ENCODE data around the gene TPRX2.
A peak's percentile ranks its signal among the peaks of the same experiment; 100 is the strongest.
"Not testable (repeated sequence)": the region's sequence is repeated elsewhere in the genome, so short reads cannot be mapped to it uniquely, and the experiment has no call there.

TPRX2 gene

DNA sequence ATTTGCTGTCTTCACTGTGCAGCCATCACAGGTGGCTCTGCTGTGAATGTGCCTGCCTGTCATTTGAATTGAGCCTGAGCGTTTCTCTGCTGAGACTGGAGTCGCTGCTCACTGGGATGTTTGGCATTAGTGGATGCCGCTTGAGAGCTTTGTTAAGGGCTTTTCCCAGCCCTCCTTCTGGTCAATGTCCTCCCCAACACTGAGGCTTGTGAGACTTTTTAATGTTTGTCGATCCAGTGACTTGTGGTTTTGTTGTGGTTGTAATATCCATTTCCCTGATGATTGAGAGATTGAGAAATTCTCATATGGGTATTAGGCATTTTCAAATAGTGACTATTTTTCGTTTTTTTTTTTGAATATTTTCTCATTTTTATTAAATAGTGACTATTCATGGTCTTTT, 2.6 kb downstream of the TPRX2 start:
- in situ Hi-C loops (cut with HindIII; ENCODE audit: low sequenced_read_pairs): no loop called here
- no peak overlapping the region for H3K4me3 ChIP-seq (ENCODE audit: low read depth, low read length)
- TF ChIP-seq, protein P1, sequence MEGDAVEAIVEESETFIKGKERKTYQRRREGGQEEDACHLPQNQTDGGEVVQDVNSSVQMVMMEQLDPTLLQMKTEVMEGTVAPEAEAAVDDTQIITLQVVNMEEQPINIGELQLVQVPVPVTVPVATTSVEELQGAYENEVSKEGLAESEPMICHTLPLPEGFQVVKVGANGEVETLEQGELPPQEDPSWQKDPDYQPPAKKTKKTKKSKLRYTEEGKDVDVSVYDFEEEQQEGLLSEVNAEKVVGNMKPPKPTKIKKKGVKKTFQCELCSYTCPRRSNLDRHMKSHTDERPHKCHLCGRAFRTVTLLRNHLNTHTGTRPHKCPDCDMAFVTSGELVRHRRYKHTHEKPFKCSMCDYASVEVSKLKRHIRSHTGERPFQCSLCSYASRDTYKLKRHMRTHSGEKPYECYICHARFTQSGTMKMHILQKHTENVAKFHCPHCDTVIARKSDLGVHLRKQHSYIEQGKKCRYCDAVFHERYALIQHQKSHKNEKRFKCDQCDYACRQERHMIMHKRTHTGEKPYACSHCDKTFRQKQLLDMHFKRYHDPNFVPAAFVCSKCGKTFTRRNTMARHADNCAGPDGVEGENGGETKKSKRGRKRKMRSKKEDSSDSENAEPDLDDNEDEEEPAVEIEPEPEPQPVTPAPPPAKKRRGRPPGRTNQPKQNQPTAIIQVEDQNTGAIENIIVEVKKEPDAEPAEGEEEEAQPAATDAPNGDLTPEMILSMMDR (IDR thresholded peaks at IDR 0.05; ENCODE audit: low read depth, low read length): no peak
- DNase-seq (ENCODE audit: low read depth, low spot score): no peak

DNA sequence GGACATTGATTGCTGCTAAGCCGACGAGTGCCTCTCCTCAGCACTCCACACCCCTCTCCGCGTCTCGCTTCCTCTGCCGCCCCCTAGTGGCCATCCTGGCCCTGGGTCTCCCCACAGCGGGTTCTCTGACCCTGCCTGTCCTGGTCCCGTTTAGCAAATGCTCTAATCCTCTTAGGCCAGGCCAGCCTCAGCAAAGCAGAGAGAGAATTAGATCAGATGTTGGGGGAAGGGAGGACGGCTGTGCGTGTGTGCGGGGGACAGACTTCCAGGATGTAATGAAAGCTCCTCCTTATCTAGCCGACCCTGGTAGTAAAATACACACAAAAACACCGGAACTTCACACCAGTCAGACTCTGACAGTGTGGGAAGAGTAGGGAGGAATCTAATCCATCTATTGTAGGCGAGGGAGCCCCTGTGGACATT, 4.5 kb downstream of the TPRX2 start:
- TF ChIP-seq, protein P1 (IDR thresholded peaks at IDR 0.05; ENCODE audit: low read depth, low read length): peak; percentile 98
- H3K4me3 ChIP-seq (ENCODE audit: low read depth, low read length): no peak overlapping the region
- in situ Hi-C loops (cut with HindIII; ENCODE audit: low sequenced_read_pairs): no loop called here
- peak; percentile 53 for DNase-seq (ENCODE audit: low read depth, low spot score)

DNA sequence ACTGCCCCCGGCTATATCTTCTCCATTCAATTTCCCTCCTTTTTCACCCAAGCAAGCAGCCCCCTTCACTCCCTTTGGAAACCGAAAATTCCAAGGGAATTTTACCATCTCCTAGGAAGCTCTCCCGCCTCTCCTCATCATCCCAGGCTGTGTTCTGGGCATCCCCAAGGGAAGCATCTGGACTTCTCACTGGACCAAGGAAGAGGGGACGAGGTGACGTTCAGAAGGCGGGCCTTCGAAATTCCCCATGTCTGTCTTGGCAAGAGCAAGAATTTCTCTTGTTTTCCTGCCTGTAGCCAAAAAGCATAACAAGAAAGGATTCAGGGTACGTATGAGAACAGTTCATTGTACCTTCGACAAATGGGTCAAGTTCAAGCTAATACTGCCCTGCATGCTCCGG, 6.1 kb downstream of the TPRX2 start:
- no peak overlapping the region for H3K4me3 ChIP-seq (ENCODE audit: low read depth, low read length)
- TF ChIP-seq, protein P1 (IDR thresholded peaks at IDR 0.05; ENCODE audit: low read depth, low read length): no peak
- in situ Hi-C loops (cut with HindIII; ENCODE audit: low sequenced_read_pairs): no loop called here
- no peak for DNase-seq (ENCODE audit: low read depth, low spot score)

DNA sequence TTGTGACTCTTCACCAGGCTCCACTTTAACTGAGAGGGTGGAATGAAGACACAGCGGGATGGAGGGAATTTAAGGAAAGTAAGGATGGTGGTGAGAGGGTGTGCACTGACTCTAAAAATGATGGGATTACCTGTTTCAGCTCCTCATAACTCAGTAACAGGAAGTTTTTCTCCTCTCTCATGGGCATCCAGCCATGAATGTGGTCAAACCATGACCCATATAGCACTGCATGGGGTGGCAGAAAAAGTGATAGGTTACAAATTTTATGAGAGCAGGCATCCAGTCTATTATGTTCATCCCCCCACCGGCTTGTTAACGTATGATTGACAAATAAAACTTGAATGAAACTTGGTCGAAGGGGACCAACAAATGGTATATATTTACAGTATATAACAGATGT, 19.9 kb downstream of the TPRX2 start:
- no peak overlapping the region for H3K4me3 ChIP-seq (ENCODE audit: low read depth, low read length)
- no peak for DNase-seq (ENCODE audit: low read depth, low spot score)
- TF ChIP-seq, protein P1 (IDR thresholded peaks at IDR 0.05; ENCODE audit: low read depth, low read length): no peak
- in situ Hi-C loops (cut with HindIII; ENCODE audit: low sequenced_read_pairs): no loop called here

DNA sequence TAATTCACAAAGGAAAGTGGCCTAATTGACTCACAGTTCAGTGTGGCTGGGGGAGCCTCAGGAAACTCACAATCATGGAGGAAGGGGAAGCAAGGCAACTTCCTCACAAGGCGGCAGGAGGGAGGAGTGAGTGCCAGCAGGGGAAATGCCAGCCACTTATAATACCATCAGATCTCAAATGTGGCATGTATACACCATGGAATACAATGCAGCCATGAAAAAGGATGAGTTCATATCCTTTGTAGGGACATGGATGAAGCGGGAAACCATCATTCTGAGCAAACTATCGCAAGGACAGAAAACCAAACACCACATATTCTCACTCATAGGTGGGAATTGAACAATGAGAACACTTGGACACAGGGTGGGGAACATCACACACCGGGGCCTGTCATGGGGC, 20.4 kb downstream of the TPRX2 start:
- in situ Hi-C loops (cut with HindIII; ENCODE audit: low sequenced_read_pairs); DNase-seq (ENCODE audit: low read depth, low spot score); H3K4me3 ChIP-seq (ENCODE audit: low read depth, low read length): not testable (repeated sequence)

DNA sequence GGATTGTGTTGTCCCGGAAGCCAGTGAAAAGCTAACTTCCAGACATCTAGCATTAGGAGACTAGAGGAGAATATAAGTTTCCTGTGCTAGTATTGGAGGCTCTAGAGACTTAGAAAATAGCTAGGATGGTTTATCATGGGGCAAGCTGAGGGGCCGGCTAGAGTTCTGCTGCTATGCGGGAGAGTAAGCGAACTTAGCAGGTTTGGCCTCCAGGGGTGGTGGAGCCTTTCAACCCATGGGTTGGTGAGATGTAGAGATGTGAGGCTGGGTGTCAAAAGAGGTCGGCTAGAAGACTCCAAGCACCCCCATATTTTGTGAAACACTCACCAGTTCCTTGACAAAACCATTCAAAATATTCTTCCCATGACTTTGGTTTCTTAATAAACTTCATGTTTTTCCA, 22.7 kb downstream of the TPRX2 start:
- in situ Hi-C loops (cut with HindIII; ENCODE audit: low sequenced_read_pairs): no loop called here
- TF ChIP-seq, protein P1 (IDR thresholded peaks at IDR 0.05; ENCODE audit: low read depth, low read length): no peak

DNA sequence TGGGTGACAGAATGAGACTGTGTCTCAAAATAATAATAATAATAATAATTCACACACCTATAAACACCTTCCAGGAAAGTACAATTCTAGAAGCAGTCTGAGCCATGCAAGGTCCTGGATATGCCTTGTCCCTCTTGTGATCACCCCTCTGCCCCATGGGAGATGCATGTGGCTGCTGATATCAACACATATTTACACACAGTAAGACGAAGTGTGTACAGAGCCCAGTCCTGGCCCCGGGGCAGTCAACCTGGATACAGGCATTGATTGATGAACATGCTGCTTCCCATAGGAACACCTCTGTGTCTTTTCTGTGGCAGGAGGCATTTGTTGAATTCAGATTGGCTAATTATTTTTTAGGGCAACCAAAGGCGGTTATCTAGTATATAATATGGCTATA, 23.9 kb downstream of the TPRX2 start:
- no peak for DNase-seq (ENCODE audit: low read depth, low spot score)
- no peak overlapping the region for H3K4me3 ChIP-seq (ENCODE audit: low read depth, low read length)
- TF ChIP-seq, protein P1 (IDR thresholded peaks at IDR 0.05; ENCODE audit: low read depth, low read length): no peak
- in situ Hi-C loops (cut with HindIII; ENCODE audit: low sequenced_read_pairs): no loop called here

More for the DNA sequence above, 22.7 kb downstream of the TPRX2 start:
- no peak for DNase-seq (ENCODE audit: low read depth, low spot score)
- H3K4me3 ChIP-seq (ENCODE audit: low read depth, low read length): no peak overlapping the region

Data from astrocyte of the spinal cord (primary cell).